B cell (primary cell): ENCODE data around the gene MMP15. TPM values are rescaled to one million over a fixed set of nuclear protein-coding genes. Genes with fewer than 3 reads are reported as not detected.
"Not testable (repeated sequence)": the region's sequence is repeated elsewhere in the genome, so short reads cannot be mapped to it uniquely, and the experiment has no call there.

Source experiments
- ATAC-seq: fragments of 200-7000 bp; cut with Tn5 transposase; one replicate; pipeline ENCODE4 v1.10.0; 2021; ENCODE audit warnings: low read depth, mild to moderate bottlenecking, moderate number of reproducible peaks, moderate library complexity
- CTCF ChIA-PET: fragments of 350-600 bp; sonication (Branson Sonifier 250); formaldehyde crosslinking; loops from one replicate; lab custom pipeline; 2021; ENCODE audit warnings: antibody characterized with exemption, inconsistent platforms; lab: Charles Lee
- POLR2A ChIA-PET: fragments of 350-600 bp; sonication (Branson Sonifier 250); formaldehyde crosslinking; loops from one replicate; lab custom pipeline; 2021; ENCODE audit warnings: antibody characterized with exemption; lab: Charles Lee
- DNase-seq: peaks from one replicate; pipeline ENCODE4 v3.0.0; 2013
- H2AFZ ChIP-seq: 2 replicates; pipeline ENCODE4 v1.6.1; 2012; ENCODE audit warnings: mild to moderate bottlenecking, low read depth, low read length; ENCODE audit not compliant: insufficient read depth, poor library complexity, severe bottlenecking
- H3K27ac ChIP-seq, 2 donors: 1 replicate in 1 of 2; 2 replicates in 1 of 2; pipeline ENCODE4 v1.5.1; 2012 to 2013; ENCODE audit warnings: low read length in 2 of 2, mild to moderate bottlenecking in 2 of 2, moderate library complexity in 1 of 2
- H3K27me3 ChIP-seq, 4 experiments: fragments of 200-600 bp in 1 of 4; sonication (generic) in 1 of 4; replicated peaks in 1 of 4; 1 replicate in 2 of 4; 2 replicates in 2 of 4; pipeline versions ENCODE4 v1.6.1 to v1.7.0; 2013 to 2016; ENCODE audit warnings: low read length in 3 of 4, mild to moderate bottlenecking in 2 of 4, mixed read lengths in 1 of 4, moderate library complexity in 1 of 4; ENCODE audit not compliant: insufficient read depth in 4 of 4, control insufficient read depth in 3 of 4; ENCODE audit errors: control extremely low read depth in 1 of 4
- H3K36me3 ChIP-seq, 2 experiments: replicated peaks in 1 of 2; 1 replicate in 1 of 2; 2 replicates in 1 of 2; pipeline versions ENCODE4 v1.6.1 to v1.7.1; 2013; ENCODE audit warnings: low read length in 1 of 2; ENCODE audit not compliant: insufficient read depth in 2 of 2, control insufficient read depth in 1 of 2; ENCODE audit errors: control extremely low read depth in 1 of 2, extremely low read depth in 1 of 2
- H3K4me1 ChIP-seq, 2 donors: fragments of 200-600 bp in 1 of 2; sonication (generic) in 1 of 2; 1 replicate in 1 of 2; 2 replicates in 1 of 2; pipeline versions ENCODE4 v1.5.1 to v1.6.1; 2013 to 2017; ENCODE audit warnings: low read length in 2 of 2; ENCODE audit not compliant: control insufficient read depth in 2 of 2, insufficient read depth in 2 of 2
- H3K4me2 ChIP-seq: replicated peaks from 2 replicates; pipeline ENCODE3; 2012; ENCODE audit warnings: mild to moderate bottlenecking, low read depth, low read length; ENCODE audit not compliant: poor library complexity, severe bottlenecking
- H3K4me3 ChIP-seq, 5 experiments: fragments of 200-600 bp in 1 of 5; sonication (generic) in 1 of 5; 1 replicate in 3 of 5; 2 replicates in 2 of 5; pipeline versions ENCODE4 v1.5.1 to v1.7.0; 2011 to 2016; ENCODE audit warnings: low read length in 4 of 5, mild to moderate bottlenecking in 4 of 5, low read depth in 2 of 5, control low read depth in 1 of 5, moderate library complexity in 1 of 5; ENCODE audit not compliant: insufficient read depth in 1 of 5; ENCODE audit errors: control extremely low read depth in 1 of 5, extremely low read depth in 1 of 5
- H3K79me2 ChIP-seq: fragments of 200-600 bp; sonication (generic); one replicate; pipeline ENCODE4 v1.6.0; 2016; ENCODE audit warnings: low read length; ENCODE audit not compliant: control insufficient read depth, insufficient read depth
- H3K9ac ChIP-seq: fragments of 200-600 bp; sonication (generic); 2 replicates; pipeline ENCODE4 v1.6.1; 2017; ENCODE audit warnings: mild to moderate bottlenecking, low read length, moderate library complexity
- H3K9me3 ChIP-seq, 3 donors: one replicate each; pipeline versions ENCODE4 v1.6.1 to v1.7.1; 2013; ENCODE audit warnings: low read length in 2 of 3; ENCODE audit not compliant: control insufficient read depth in 2 of 3, insufficient read depth in 1 of 3; ENCODE audit errors: control extremely low read depth in 1 of 3
- H4K20me1 ChIP-seq: 2 replicates; pipeline ENCODE4 v1.6.0; 2012; ENCODE audit warnings: mild to moderate bottlenecking, low read length; ENCODE audit not compliant: insufficient read depth, control insufficient read depth, poor library complexity, severe bottlenecking
- H3K27ac Mint-ChIP-seq: one replicate; pipeline ENCODE4 v1.8.0; 2021; ENCODE audit warnings: mixed read lengths
- H3K27me3 Mint-ChIP-seq: one replicate; pipeline ENCODE4 v1.8.0; 2021; ENCODE audit warnings: mixed read lengths
- H3K4me1 Mint-ChIP-seq: one replicate; pipeline ENCODE4 v1.8.0; 2021; ENCODE audit warnings: mixed read lengths
- H3K4me3 Mint-ChIP-seq: one replicate; pipeline ENCODE4 v1.8.0; 2021; ENCODE audit warnings: mixed read lengths
- H3K9me3 Mint-ChIP-seq: one replicate; pipeline ENCODE4 v1.8.0; 2022; ENCODE audit warnings: mixed read lengths; ENCODE audit not compliant: insufficient read depth
- EZH2 ChIP-seq: IDR thresholded peaks from 2 replicates; pipeline ENCODE4 v1.6.1; 2012; ENCODE audit warnings: borderline replicate concordance, low read depth, mild to moderate bottlenecking, moderate library complexity, low read length; ENCODE audit not compliant: insufficient read depth, poor library complexity, severe bottlenecking
- WGBS: methylation state at CpG from one replicate; pipeline ENCODE4 v1.1.5; 2013; ENCODE audit warnings: missing lambda C conversion rate; ENCODE audit not compliant: insufficient coverage; 5-methylcytosine and 5-hydroxymethylcytosine counted together
- intact Hi-C: fragments of 100-400 bp; cut with micrococcal nuclease; formaldehyde crosslinking; loops from one replicate; pipeline ENCODE4 v1.10.0; 2022
- polyA plus RNA-seq: library from polyadenylated mRNA; depleted of rRNA; stranded (reverse); fragments of >200 nt; gene quantifications from 2 replicates; pipeline ENCODE4 v1.2.3, GENCODE V29; 2012
- total RNA-seq, 2 donors: library from RNA; stranded (reverse); fragments of 120-200 nt in 1 of 2; gene quantifications; 1 replicate in 1 of 2; 2 replicates in 1 of 2; pipeline versions ENCODE4 v1.2.3 to v1.2.4, GENCODE V29; 2013 to 2022
- TF ChIP-seq, protein P1 (sequence below): fragments of 200-600 bp; IDR thresholded peaks from one replicate; pipeline ENCODE4 v1.8.0; 2022; ENCODE audit warnings: antibody characterized with exemption, mild to moderate bottlenecking

Gene MMP15
- total and polyA plus RNA-seq, 2 donors (not counting 1 experiment from before 2014, with no cell fraction given) = not detected

DNA sequence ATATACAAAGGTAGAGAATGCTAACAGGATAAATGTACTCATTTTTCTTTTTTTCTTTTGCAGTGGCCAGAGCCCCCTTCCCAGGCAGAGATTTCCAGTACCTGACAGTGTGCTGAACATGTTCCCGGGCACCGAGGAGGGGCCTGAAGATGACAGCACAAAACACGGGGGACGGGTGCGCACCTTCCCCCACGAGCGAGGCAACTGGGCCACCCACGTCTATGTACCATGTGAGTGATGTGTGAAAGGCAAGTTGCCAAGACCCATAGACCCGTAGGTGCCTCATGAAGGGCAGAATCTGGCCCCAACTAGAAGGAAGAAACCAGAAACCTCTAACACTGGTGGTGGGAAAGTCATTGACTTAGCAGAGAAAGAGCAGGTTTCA lies 23.1 kb upstream of the MMP15 start:
- Mint-ChIP-seq H3K9me3 (no peaks in the 10 kb centered on the region), H3K4me3 (peak overlapping the region; percentile 97), H3K4me1 (peaks cover 34% of the 10 kb centered on the region), H3K27me3 (no peaks in the 10 kb centered on the region), H3K27ac (no peak overlapping the region)
- Histone ChIP-seq H3K27me3 (no peaks in the 10 kb centered on the region), H3K4me3 (no peak overlapping the region), H3K9me3 (peaks cover 0 to 5% (median 0%) of the 10 kb centered on the region in 3 donors), H3K4me1 (peaks cover 16 to 26% of the 10 kb centered on the region in 2 donors), H2AFZ (no peak overlapping the region), H4K20me1 (peaks cover 12% of the 10 kb centered on the region), H3K4me2 (no peak overlapping the region), H3K9ac (no peak overlapping the region), H3K36me3 (peaks cover 1 to 13% of the 10 kb centered on the region in 2 experiments), H3K27ac (no peak overlapping the region), H3K79me2 (peaks cover 15% of the 10 kb centered on the region)
- TF ChIP-seq, protein P1, sequence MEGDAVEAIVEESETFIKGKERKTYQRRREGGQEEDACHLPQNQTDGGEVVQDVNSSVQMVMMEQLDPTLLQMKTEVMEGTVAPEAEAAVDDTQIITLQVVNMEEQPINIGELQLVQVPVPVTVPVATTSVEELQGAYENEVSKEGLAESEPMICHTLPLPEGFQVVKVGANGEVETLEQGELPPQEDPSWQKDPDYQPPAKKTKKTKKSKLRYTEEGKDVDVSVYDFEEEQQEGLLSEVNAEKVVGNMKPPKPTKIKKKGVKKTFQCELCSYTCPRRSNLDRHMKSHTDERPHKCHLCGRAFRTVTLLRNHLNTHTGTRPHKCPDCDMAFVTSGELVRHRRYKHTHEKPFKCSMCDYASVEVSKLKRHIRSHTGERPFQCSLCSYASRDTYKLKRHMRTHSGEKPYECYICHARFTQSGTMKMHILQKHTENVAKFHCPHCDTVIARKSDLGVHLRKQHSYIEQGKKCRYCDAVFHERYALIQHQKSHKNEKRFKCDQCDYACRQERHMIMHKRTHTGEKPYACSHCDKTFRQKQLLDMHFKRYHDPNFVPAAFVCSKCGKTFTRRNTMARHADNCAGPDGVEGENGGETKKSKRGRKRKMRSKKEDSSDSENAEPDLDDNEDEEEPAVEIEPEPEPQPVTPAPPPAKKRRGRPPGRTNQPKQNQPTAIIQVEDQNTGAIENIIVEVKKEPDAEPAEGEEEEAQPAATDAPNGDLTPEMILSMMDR = no peak
- TF ChIP-seq EZH2 = no peak
- ChIA-PET POLR2A (no interaction called here), CTCF (interaction anchor here (1.5 to 2.7 kb wide), 4 partner anchors 22 to 411 kb away, joined by 4 to 15 read pairs (median 8); no protein-coding TSS in a partner anchor)
- 96% methylated on average over 9 of the region's 9 CpGs for WGBS
- intact Hi-C loops = loop anchor here (5.0 to 10.0 kb wide), 4 partner anchors 195 to 758 kb away; partner anchors contain the start of genes ARL2BP, CSNK2A2, GOT2 and POLR2C
- no peak for ATAC-seq
- DNase-seq = no peak

DNA sequence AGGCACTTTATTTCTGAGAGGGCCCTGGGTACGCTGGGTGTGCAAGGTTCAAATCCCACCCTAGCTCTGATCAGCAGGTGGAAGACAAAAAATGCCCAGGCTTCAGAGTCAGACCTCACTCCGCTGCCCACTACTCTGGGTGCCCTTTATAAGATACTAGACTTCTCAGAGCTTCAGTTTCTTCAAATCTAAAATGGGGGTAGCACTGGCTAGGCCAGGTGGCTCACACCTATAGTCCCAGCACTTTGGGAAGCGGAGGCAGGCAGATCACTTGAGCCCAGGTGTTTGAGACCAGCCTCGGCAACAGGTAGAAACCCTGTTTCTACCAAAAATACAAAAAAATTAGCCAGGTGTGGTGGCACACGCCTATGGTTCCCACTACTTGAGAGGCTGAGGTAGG lies 22.6 kb upstream of the MMP15 start:
- Mint-ChIP-seq H3K9me3 (no peaks in the 10 kb centered on the region), H3K4me1 (peaks cover 34% of the 10 kb centered on the region), H3K27ac (no peak overlapping the region), H3K27me3 (no peaks in the 10 kb centered on the region), H3K4me3 (peak overlapping the region; percentile 97)
- DNase-seq (no peak), ATAC-seq (no peak)
- no peak overlapping the region for H2AFZ ChIP-seq
- peaks cover 15% of the 10 kb centered on the region for H3K79me2 ChIP-seq
- peaks cover 1 to 8% of the 10 kb centered on the region in 2 experiments for H3K36me3 ChIP-seq
- H4K20me1 ChIP-seq = peaks cover 11% of the 10 kb centered on the region
- peaks cover 16 to 26% of the 10 kb centered on the region in 2 donors for H3K4me1 ChIP-seq
- no peak overlapping the region for H3K9ac ChIP-seq
- no peaks in the 10 kb centered on the region for H3K27me3 ChIP-seq
- WGBS = 97% methylated on average over 3 of the region's 5 CpGs
- ChIA-PET POLR2A (no interaction called here), CTCF (interaction anchor here (1.9 to 4.6 kb wide), 3 partner anchors 97 to 412 kb away, joined by 7 to 34 read pairs (median 8); no protein-coding TSS in a partner anchor)
- TF ChIP-seq EZH2 = no peak
- TF ChIP-seq, protein P1 = no peak
- no peak overlapping the region for H3K4me3 ChIP-seq
- no peak overlapping the region for H3K4me2 ChIP-seq
- peaks cover 0 to 5% (median 0%) of the 10 kb centered on the region in 3 donors for H3K9me3 ChIP-seq
- no peak overlapping the region for H3K27ac ChIP-seq
- intact Hi-C loops = loop anchor here (5.0 to 10.0 kb wide), 4 partner anchors 194 to 758 kb away; partner anchors contain the start of genes ARL2BP, CSNK2A2, GOT2 and POLR2C

DNA sequence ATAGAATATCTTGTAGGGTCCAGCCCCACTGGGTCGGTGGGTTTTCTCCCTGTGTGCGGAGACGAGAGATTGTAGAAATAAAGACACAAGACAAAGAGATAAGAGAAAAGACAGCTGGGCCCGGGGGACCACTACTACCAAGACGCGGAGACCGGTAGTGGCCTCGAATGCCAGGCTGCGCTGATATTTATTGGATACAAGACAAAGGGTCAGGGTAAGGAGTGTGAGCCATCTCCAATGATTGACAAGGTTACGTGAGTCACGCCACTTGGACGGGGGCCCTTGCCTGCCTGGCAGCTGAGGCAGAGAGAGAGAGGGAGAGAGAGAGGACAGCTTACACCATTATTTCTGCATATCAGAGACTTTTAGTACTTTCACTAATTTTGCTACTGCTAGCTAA lies 20.8 kb upstream of the MMP15 start:
- POLR2A ChIA-PET, H3K27me3 Mint-ChIP-seq, H3K4me3 ChIP-seq, H3K9me3 ChIP-seq, DNase-seq, ATAC-seq, H2AFZ ChIP-seq, H4K20me1 ChIP-seq, H3K27ac Mint-ChIP-seq, H3K4me3 Mint-ChIP-seq, H3K79me2 ChIP-seq, H3K9me3 Mint-ChIP-seq, H3K27ac ChIP-seq, H3K36me3 ChIP-seq, H3K4me2 ChIP-seq, H3K27me3 ChIP-seq, H3K9ac ChIP-seq: not testable (repeated sequence)
- CTCF ChIA-PET = interaction anchor here (0.8 to 4.6 kb wide), 5 partner anchors 12 to 248 kb away, joined by 3 to 34 read pairs (median 4); no protein-coding TSS in a partner anchor
- intact Hi-C loops = loop anchor here (1.0 to 10.0 kb wide), 7 partner anchors 16 to 760 kb away; partner anchors contain the start of genes ARL2BP, CSNK2A2, GOT2 and POLR2C
- H3K4me1 Mint-ChIP-seq = peaks cover 22% of the 10 kb centered on the region
- 97% methylated on average over 5 of the region's 12 CpGs for WGBS
- peaks cover 6 to 12% of the 10 kb centered on the region in 2 donors for H3K4me1 ChIP-seq
